Coronary artery (tissue), 2 donors: ENCODE measurements around the gene ZNF138.
"Not testable (repeated sequence)": the region's sequence is repeated elsewhere in the genome, so short reads cannot be mapped to it uniquely, and the experiment has no call there.

Source experiments
- DNase-seq: peaks from one replicate; pipeline ENCODE4 v3.0.0-alpha.2; 2017; ENCODE audit warnings: low spot score
- H3K27ac ChIP-seq, 2 donors: fragments of 200-600 bp; sonication (generic); one replicate each; pipeline ENCODE4 v1.5.1; 2016 to 2019
- H3K4me3 ChIP-seq: fragments of 200-600 bp; sonication (generic); 2 replicates; pipeline ENCODE4 v1.5.1; 2016; ENCODE audit warnings: mild to moderate bottlenecking, moderate library complexity
- TF ChIP-seq, protein P1 (sequence below): fragments of 200-600 bp; sonication (generic); IDR thresholded peaks from one replicate; pipeline ENCODE4 v1.5.1; 2019; ENCODE audit warnings: antibody characterized with exemption

Gene ZNF138

DNA sequence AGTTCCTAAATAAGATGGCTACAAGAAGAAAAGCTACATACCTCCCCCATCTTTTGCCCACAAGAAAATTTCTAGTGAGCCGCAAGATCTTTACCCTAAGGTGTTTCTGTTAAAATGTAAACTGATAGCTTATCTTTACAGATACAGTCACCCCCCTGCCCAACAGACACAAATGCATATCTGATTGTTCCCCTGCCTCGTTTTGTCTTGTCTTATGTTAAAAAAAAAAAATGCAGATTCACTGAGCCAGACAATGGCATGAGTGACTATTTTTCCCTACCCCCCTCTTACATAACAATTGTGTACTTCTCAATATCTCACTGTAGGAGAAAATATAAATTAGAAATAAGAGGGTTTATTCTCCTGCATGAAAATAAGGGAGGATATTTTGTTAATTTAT lies 8.5 kb downstream of the ZNF138 start:
- no peak for DNase-seq
- Histone ChIP-seq H3K27ac (no peak overlapping the region), H3K4me3 (no peak overlapping the region)
- TF ChIP-seq, protein P1, sequence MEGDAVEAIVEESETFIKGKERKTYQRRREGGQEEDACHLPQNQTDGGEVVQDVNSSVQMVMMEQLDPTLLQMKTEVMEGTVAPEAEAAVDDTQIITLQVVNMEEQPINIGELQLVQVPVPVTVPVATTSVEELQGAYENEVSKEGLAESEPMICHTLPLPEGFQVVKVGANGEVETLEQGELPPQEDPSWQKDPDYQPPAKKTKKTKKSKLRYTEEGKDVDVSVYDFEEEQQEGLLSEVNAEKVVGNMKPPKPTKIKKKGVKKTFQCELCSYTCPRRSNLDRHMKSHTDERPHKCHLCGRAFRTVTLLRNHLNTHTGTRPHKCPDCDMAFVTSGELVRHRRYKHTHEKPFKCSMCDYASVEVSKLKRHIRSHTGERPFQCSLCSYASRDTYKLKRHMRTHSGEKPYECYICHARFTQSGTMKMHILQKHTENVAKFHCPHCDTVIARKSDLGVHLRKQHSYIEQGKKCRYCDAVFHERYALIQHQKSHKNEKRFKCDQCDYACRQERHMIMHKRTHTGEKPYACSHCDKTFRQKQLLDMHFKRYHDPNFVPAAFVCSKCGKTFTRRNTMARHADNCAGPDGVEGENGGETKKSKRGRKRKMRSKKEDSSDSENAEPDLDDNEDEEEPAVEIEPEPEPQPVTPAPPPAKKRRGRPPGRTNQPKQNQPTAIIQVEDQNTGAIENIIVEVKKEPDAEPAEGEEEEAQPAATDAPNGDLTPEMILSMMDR = no peak

DNA sequence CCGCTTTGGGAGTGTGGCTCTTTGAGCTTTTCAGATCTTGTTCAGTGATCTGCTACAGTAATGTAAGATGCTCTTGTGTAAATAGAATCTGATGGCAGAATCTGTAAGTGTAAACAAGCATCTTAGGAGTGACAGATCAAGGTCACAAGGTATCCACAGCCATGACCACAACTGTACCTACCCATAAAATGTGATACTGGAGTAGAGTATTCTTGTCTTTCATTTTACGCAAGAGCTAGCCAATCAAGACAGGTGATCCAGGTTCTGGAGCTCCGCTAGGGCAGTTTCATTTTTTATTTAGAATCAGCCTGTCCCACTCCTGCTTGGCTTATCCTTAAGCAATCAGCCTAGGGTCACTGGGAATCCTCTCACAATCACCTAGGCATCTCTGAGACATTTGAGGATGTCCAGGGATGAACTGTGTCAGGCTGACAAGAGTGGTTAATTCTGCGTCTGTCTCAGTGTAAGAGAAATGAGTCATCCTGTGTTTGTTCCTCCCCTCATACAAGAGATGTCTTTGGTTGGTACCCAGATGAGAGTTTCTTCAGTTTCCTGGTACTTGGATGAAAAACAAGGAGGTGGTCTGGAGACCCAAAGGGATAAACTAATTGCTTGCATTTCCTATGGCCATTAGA lies 13.6 kb downstream of the ZNF138 start:
- no peak overlapping the region for H3K27ac ChIP-seq
- TF ChIP-seq, protein P1 = no peak
- no peak overlapping the region for H3K4me3 ChIP-seq
- DNase-seq = no peak

DNA sequence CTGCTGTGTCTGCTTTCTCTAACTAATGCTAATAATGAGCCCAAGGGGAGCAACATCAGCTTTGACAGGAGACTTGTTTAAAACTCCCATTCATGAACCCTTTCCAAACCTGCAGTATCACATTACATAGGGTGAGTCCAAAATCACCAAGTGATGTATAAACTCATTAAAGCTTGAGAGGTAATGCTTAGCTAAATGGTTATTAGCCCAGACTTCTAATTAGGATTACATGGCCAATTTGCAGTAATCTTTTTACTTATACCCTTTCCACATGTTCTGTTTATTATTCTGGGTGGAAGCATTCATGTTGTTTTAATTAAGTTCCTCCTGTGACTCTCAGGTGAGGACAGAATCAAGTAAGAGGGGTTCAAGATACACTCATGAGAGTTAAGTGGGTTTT lies 17.5 kb downstream of the ZNF138 start:
- Histone ChIP-seq H3K4me3 (no peak overlapping the region), H3K27ac (no peak overlapping the region)
- TF ChIP-seq, protein P1 = no peak
- DNase-seq = no peak

DNA sequence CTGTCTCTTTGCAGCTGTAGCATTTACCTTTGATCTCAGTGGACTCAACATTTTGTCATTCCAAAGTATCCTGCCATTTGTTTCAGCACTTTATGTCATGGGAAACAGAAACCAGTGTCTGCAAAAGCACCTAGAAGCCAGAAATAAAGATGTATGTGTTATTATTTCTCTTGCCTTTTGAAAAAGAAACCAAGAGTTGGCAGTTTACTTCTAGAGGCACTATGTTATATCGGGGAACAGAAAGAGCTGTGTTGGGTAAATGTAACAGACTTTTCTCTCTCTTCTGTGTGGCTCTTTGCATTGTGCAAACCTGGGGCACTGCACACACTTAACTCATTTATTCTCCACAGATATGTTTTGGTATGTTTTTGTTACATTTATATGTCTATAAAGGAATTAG lies 36.7 kb downstream of the ZNF138 start:
- TF ChIP-seq, protein P1 = no peak
- H3K27ac ChIP-seq = no peak overlapping the region

DNA sequence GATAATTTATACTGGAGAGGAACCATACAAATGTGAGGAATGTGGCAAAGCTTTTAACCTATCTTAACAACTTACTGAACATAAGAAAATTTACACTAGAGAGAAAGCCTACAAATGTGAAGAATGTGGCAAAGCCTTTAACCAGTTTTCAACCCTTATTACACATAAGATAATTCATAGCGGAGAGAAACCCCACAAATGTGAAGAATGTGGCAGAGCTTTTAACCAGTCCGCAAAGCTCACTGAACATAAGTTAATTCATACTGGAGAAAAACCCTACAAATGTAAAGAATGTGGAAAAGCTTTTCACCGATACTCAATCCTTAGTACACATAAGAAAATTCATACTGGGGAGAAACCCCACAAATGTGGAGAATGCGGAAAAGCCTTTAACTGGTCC lies 37.9 kb downstream of the ZNF138 start:
- TF ChIP-seq, protein P1 = no peak
- H3K27ac ChIP-seq = no peak overlapping the region
- DNase-seq = no peak
- H3K4me3 ChIP-seq = no peak overlapping the region

More for the DNA sequence above, 36.7 kb downstream of the ZNF138 start:
- H3K4me3 ChIP-seq = no peak overlapping the region
- DNase-seq = no peak

DNA sequence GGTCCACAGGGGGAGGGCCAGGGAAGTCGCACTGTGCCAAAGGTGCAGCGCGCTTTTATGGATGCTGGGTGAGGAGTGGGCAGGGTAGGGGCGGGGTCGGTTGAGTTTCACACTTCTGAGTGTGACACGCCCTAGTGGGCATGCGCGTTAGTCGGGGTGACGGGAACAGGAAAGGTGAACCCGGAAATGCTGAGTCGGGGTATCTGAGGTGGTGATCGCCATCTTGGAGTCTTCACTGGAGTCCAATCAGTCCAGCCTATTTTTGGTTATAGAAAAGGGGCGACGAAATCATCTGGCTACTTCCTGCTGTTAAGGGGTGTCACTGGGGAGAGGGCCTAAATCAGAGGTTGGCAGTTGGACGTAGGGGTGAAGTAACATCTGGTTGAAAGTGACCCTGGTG lies 40.8 kb downstream of the ZNF138 start:
- H3K4me3 ChIP-seq = no peak overlapping the region
- H3K27ac ChIP-seq = no peak overlapping the region
- TF ChIP-seq, protein P1 = no peak
- DNase-seq = no peak

DNA sequence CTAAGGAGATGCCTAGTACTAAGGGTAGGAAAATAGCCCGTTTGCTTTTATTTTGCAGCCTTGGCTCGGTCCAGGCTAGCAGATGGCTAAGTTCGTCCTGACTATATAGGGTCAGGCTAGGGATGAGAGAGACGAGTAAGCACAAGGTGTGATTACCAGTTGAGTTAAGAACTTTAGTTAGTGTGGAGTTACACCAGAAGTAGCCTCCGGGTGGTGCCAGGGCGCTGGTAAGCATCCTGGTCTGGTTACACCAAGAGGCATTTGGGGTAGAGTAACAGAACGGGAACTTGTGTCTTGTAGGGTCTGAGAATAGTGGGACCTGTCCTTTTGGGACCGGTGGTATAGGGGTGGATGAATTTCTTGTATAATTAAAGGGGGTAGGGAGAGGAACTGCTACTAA lies 41.6 kb downstream of the ZNF138 start:
- not testable (repeated sequence) for H3K4me3 ChIP-seq, H3K27ac ChIP-seq, DNase-seq

DNA sequence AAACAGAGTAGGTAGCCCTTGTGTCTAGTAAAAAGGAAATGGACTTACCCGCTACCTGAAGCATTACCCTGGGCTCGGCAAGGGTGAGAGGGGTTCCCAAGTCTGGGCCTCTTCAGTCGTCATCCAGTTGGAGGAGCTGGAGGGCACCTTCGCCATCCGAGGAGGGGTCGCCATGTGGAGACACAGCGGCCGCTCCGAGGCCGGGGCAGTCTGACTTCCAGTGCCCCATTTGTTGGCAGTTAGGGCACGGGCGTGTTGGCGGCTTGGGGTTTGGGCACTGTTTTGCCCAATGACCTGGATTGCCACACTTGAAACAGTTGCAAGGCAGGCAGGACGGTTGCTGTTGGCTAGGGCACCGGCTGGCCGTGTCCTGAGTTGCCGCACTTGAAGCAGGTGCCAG lies 43.8 kb downstream of the ZNF138 start:
- not testable (repeated sequence) for H3K27ac ChIP-seq, DNase-seq, H3K4me3 ChIP-seq
